ENCODE measurements around the gene PACSIN2. TPM values are rescaled to one million over a fixed set of nuclear protein-coding genes. Genes with fewer than 3 reads are reported as not detected.

Gene PACSIN2
- total RNA-seq, 1 experiment from 2014 or later: 60.2 TPM

- Histone ChIP-seq H3K4me1 (ENCODE audit: control insufficient read depth, insufficient read depth, low read length) (no peaks in the 10 kb centered on the region), H3K4me3 (ENCODE audit: low read depth in 2 of 2, low read length in 2 of 2) (no peak overlapping the region), H3K27ac (ENCODE audit: low read length) (no peak overlapping the region), H3K9me3 (ENCODE audit: control insufficient read depth, insufficient read depth, low read depth, low read length) (no peaks in the 10 kb centered on the region), H3K36me3 (ENCODE audit: control insufficient read depth, insufficient read depth, low read length) (no peaks in the 10 kb centered on the region), H3K27me3 (ENCODE audit: control insufficient read depth, insufficient read depth, low read length) (no peaks in the 10 kb centered on the region)
- ChIA-PET POLR2A (no interaction called here), CTCF (no interaction called here)
- TF ChIP-seq TCF7L2 (IDR thresholded peaks at IDR 0.05; ENCODE audit: low read depth, low read length): no peak
- TF ChIP-seq CTCF (IDR thresholded peaks at IDR 0.05): no peak
- no peak for TF ChIP-seq REST (IDR thresholded peaks at IDR 0.05; ENCODE audit: insufficient read depth in 1 of 2, low read depth in 2 of 2, low read length in 1 of 2)
- no peak for TF ChIP-seq POLR2AphosphoS5 (IDR thresholded peaks at IDR 0.05; ENCODE audit: low read depth, low read length)
- no peak for TF ChIP-seq SIN3A (IDR thresholded peaks at IDR 0.05; ENCODE audit: borderline replicate concordance, insufficient read depth, low read depth, low read length)
- DNase-seq (ENCODE audit: low read depth, low spot score) (no peak), ATAC-seq (no peak)
- in situ Hi-C loops (cut with HindIII; ENCODE audit: low pct_unique_long_range_greater_than_20kb, low sequenced_read_pairs) (no loop called here), intact Hi-C loops (cut with micrococcal nuclease; ENCODE audit: unreplicated experiment) (no loop called here)
- no TSS peak for BruUV-seq (replicated peaks)
Measured at GRCh38 chr22:43057641-43058040, 42.7 kb upstream of the PACSIN2 start.

- in situ Hi-C loops (cut with HindIII; ENCODE audit: low pct_unique_long_range_greater_than_20kb, low sequenced_read_pairs) (no loop called here), intact Hi-C loops (cut with micrococcal nuclease; ENCODE audit: unreplicated experiment) (no loop called here)
- H3K27ac ChIP-seq (ENCODE audit: low read length): no peak overlapping the region
- no peak; the same call in 1 of the 2 replicates for ATAC-seq
- no peaks in the 10 kb centered on the region for H3K27me3 ChIP-seq (ENCODE audit: control insufficient read depth, insufficient read depth, low read length)
- POLR2A ChIA-PET: no interaction called here
- no peaks in the 10 kb centered on the region for H3K4me1 ChIP-seq (ENCODE audit: control insufficient read depth, insufficient read depth, low read length)
- H3K4me3 ChIP-seq (ENCODE audit: low read depth in 2 of 2, low read length in 2 of 2): no peak overlapping the region
- no peaks in the 10 kb centered on the region for H3K9me3 ChIP-seq (ENCODE audit: control insufficient read depth, insufficient read depth, low read depth, low read length)
- TF ChIP-seq TCF7L2 (IDR thresholded peaks at IDR 0.05; ENCODE audit: low read depth, low read length) (no peak), CTCF (IDR thresholded peaks at IDR 0.05) (peak; percentile 5; the same call in 1 of the 2 replicates)
- BruUV-seq (replicated peaks): no TSS peak
- DNase-seq (ENCODE audit: low read depth, low spot score): no peak
- CTCF ChIA-PET: interaction anchor here (0.6 kb wide), 1 partner anchor 185 kb away, joined by 5 read pairs; no protein-coding TSS in a partner anchor
- H3K36me3 ChIP-seq (ENCODE audit: control insufficient read depth, insufficient read depth, low read length): no peaks in the 10 kb centered on the region
Measured at GRCh38 chr22:43053176-43053575, 38.2 kb upstream of the PACSIN2 start.
